A549 (cell line): ENCODE results near the gene WTAP. TPM values are rescaled to one million over a fixed set of nuclear protein-coding genes. Genes with fewer than 3 reads are reported as not detected.

Experiments
- ATAC-seq, 2 experiments: fragments of 200-7000 bp in 1 of 2; fragments of >200 bp in 1 of 2; cut with Nextera tagmentation in 1 of 2; cut with Tn5 transposase in 1 of 2; 3 replicates each; pipeline versions ENCODE4 v1.8.0 to v1.9.1; 2018 to 2020; ENCODE audit warnings: mild to moderate bottlenecking in 1 of 2, moderate library complexity in 1 of 2
- CTCF ChIA-PET: fragments of 300-600 bp; sonication (Branson Sonifier 250); formaldehyde crosslinking; extraction: SDS; loops from one replicate; lab custom pipeline; 2021; ENCODE audit warnings: antibody characterized with exemption, inconsistent platforms; lab: Yijun Ruan, JAX
- POLR2A ChIA-PET: fragments of 350-600 bp; formaldehyde crosslinking; extraction: SDS; loops from one replicate; lab custom pipeline; 2021; ENCODE audit warnings: antibody characterized with exemption, inconsistent platforms; lab: Yijun Ruan, JAX
- DNase-seq, 2 experiments: peaks; one replicate each; pipeline versions ENCODE4 v3.0.0 to v3.0.0-alpha.2; 2011 to 2016; ENCODE audit warnings: low read depth in 1 of 2, low spot score in 1 of 2
- FAIRE-seq: peaks from 2 replicates; lab custom pipeline; 2011; peaks lifted over from hg19 to GRCh38; lab: Jason Lieb, UNC
- H3K27ac ChIP-seq, 2 experiments: fragments of >200 bp; sonication (Bioruptor Twin); formaldehyde crosslinking; 3 replicates each; pipeline ENCODE4 v1.5.1; 2016 to 2017
- H3K4me1 ChIP-seq: fragments of >200 bp; sonication (Bioruptor Twin); formaldehyde crosslinking; 3 replicates; pipeline ENCODE4 v1.6.1; 2016
- H3K4me2 ChIP-seq: fragments of >200 bp; sonication (Bioruptor Twin); formaldehyde crosslinking; 3 replicates; pipeline ENCODE4 v1.6.1; 2016
- H3K4me3 ChIP-seq: fragments of >200 bp; sonication (Bioruptor Twin); formaldehyde crosslinking; 3 replicates; pipeline ENCODE4 v1.5.1; 2016
- H3K9me3 ChIP-seq: fragments of >200 bp; sonication (Bioruptor Twin); formaldehyde crosslinking; 3 replicates; pipeline ENCODE4 v1.6.1; 2016
- BHLHE40 ChIP-seq: IDR thresholded peaks from 2 replicates; pipeline ENCODE4 v1.6.1; 2012; ENCODE audit warnings: low read depth, low read length, inconsistent platforms
- CBX2 ChIP-seq: fragments of 200-600 bp; sonication (generic); IDR thresholded peaks from 2 replicates; pipeline ENCODE4 v1.6.1; 2016; ENCODE audit warnings: low read depth, mild to moderate bottlenecking, borderline replicate concordance
- CBX8 ChIP-seq: fragments of 200-600 bp; sonication (generic); IDR thresholded peaks from 2 replicates; pipeline ENCODE4 v1.6.1; 2016
- CEBPB ChIP-seq, 2 experiments: fragments of >200 bp in 1 of 2; sonication (Bioruptor Twin) in 1 of 2; formaldehyde crosslinking in 1 of 2; IDR thresholded peaks; 2 replicates each; pipeline ENCODE4 v1.6.1; 2012 to 2016
- CHD2 ChIP-seq: fragments of 150-350 bp; IDR thresholded peaks from 2 replicates; pipeline ENCODE4 v1.6.1; 2014; ENCODE audit warnings: low read length; ENCODE audit not compliant: partially characterized antibody
- EHF ChIP-seq: fragments of 250-450 bp; sonication (Bioruptor Pico); IDR thresholded peaks from 2 replicates; pipeline ENCODE4 v1.5.0; 2020; ENCODE audit warnings: mild to moderate bottlenecking
- EHMT2 ChIP-seq: fragments of 200-600 bp; sonication (generic); IDR thresholded peaks from 2 replicates; pipeline ENCODE4 v1.6.1; 2016; ENCODE audit warnings: antibody characterized with exemption, low read depth, mild to moderate bottlenecking, moderate library complexity
- EP300 ChIP-seq, 2 experiments: fragments of >200 bp; sonication (Bioruptor Twin); formaldehyde crosslinking; IDR thresholded peaks; 2 replicates in 1 of 2; 3 replicates in 1 of 2; pipeline ENCODE4 v1.6.1; 2016 to 2017
- ESRRA ChIP-seq: fragments of 150-350 bp; IDR thresholded peaks from 2 replicates; pipeline ENCODE4 v1.6.1; 2014; ENCODE audit warnings: mild to moderate bottlenecking, low read length, borderline replicate concordance
- GATA3 ChIP-seq: IDR thresholded peaks from 2 replicates; pipeline ENCODE4 v1.6.1; 2012; ENCODE audit warnings: borderline replicate concordance
- HDAC2 ChIP-seq: fragments of 200-600 bp; sonication (generic); IDR thresholded peaks from 2 replicates; pipeline ENCODE4 v1.6.1; 2016
- HEYL ChIP-seq: fragments of 250-450 bp; sonication (Bioruptor Pico); IDR thresholded peaks from 2 replicates; pipeline ENCODE4 v1.8.0; 2021; ENCODE audit warnings: mild to moderate bottlenecking, moderate library complexity
- HMGXB4 ChIP-seq: fragments of 250-450 bp; sonication (Bioruptor Pico); IDR thresholded peaks from 2 replicates; pipeline ENCODE4 v1.5.0; 2021; ENCODE audit warnings: mild to moderate bottlenecking, moderate library complexity, borderline replicate concordance
- HOXB13 ChIP-seq: fragments of 250-450 bp; sonication (Bioruptor Pico); IDR thresholded peaks from 2 replicates; pipeline ENCODE4 v1.5.0; 2020; ENCODE audit warnings: low read depth, mild to moderate bottlenecking, moderate library complexity
- JUN ChIP-seq, 2 experiments: fragments of >200 bp; sonication (Bioruptor Twin); formaldehyde crosslinking; IDR thresholded peaks; 2 replicates in 1 of 2; 3 replicates in 1 of 2; pipeline ENCODE4 v1.6.1; 2016 to 2017
- KDM1A ChIP-seq: fragments of 200-600 bp; sonication (generic); IDR thresholded peaks from 2 replicates; pipeline ENCODE4 v1.6.1; 2016; ENCODE audit warnings: low read depth, mild to moderate bottlenecking
- KDM5A ChIP-seq: fragments of 200-600 bp; sonication (generic); IDR thresholded peaks from 2 replicates; pipeline ENCODE4 v1.6.1; 2016; ENCODE audit warnings: antibody characterized with exemption, mild to moderate bottlenecking
- MAFK ChIP-seq: fragments of 450-650 bp; IDR thresholded peaks from 2 replicates; pipeline ENCODE4 v1.6.1; 2014; ENCODE audit not compliant: partially characterized antibody
- MYC ChIP-seq: IDR thresholded peaks from 2 replicates; pipeline ENCODE4 v1.6.1; 2012; ENCODE audit warnings: mild to moderate bottlenecking, inconsistent platforms, low read length, improper control_type of control experiment, borderline replicate concordance
- NR3C1 ChIP-seq: fragments of >200 bp; sonication (Bioruptor Twin); formaldehyde crosslinking; IDR thresholded peaks from 3 replicates; pipeline ENCODE4 v1.6.1; 2017
- PBX3 ChIP-seq: IDR thresholded peaks from 2 replicates; pipeline ENCODE4 v1.6.1; 2012
- PHF8 ChIP-seq: fragments of 200-600 bp; sonication (generic); IDR thresholded peaks from 2 replicates; pipeline ENCODE4 v1.6.1; 2016; ENCODE audit warnings: low read depth, mild to moderate bottlenecking, antibody characterized with exemption, moderate library complexity, borderline replicate concordance
- RAD21 ChIP-seq, 2 experiments: fragments of >200 bp in 1 of 2; sonication (Bioruptor Twin) in 1 of 2; formaldehyde crosslinking in 1 of 2; IDR thresholded peaks in 1 of 2; conservative IDR thresholded peaks in 1 of 2; 2 replicates in 1 of 2; 3 replicates in 1 of 2; pipeline ENCODE4 v1.6.1; 2012 to 2018; ENCODE audit warnings: inconsistent platforms in 1 of 2
- REST ChIP-seq: fragments of 200-600 bp; sonication (generic); IDR thresholded peaks from 2 replicates; pipeline ENCODE4 v1.6.1; 2016; ENCODE audit warnings: antibody characterized with exemption, mild to moderate bottlenecking, moderate library complexity
- RNF2 ChIP-seq: fragments of 200-600 bp; sonication (generic); IDR thresholded peaks from 2 replicates; pipeline ENCODE4 v1.6.1; 2016; ENCODE audit warnings: low read depth, mild to moderate bottlenecking, antibody characterized with exemption, moderate library complexity, borderline replicate concordance
- SREBF2 ChIP-seq: fragments of 450-650 bp; IDR thresholded peaks from 2 replicates; pipeline ENCODE4 v1.6.1; 2014; ENCODE audit warnings: mild to moderate bottlenecking, moderate library complexity
- ZSCAN20 ChIP-seq: fragments of 250-450 bp; sonication (Bioruptor Pico); IDR thresholded peaks from 2 replicates; pipeline ENCODE4 v1.8.0; 2022; ENCODE audit warnings: mild to moderate bottlenecking, moderate library complexity
- WGBS: methylation state at CpG from one replicate; pipeline ENCODE4 v1.1.6; 2017; ENCODE audit errors: missing lambda C conversion rate; 5-methylcytosine and 5-hydroxymethylcytosine counted together
- polyA plus RNA-seq, 4 experiments: library from polyadenylated mRNA; depleted of rRNA in 3 of 4; stranded (reverse); fragments of >200 nt; fragmentation: RNase III in 1 of 4; extraction: RNeasy Plus Mini Kit Qiagen cat#74134 plus additional on column Dnase treatment in 1 of 4; gene quantifications; 2 replicates in 3 of 4; 3 replicates in 1 of 4; pipeline ENCODE4 v1.2.3, GENCODE V29; 2011 to 2017

WTAP gene
- polyA plus RNA-seq, 2 of the 4 experiments (the other 2 are of a cell fraction): 42.4 to 53.2 TPM

- no peak for FAIRE-seq
- DNase-seq: no peak
- no peak for ATAC-seq
- WGBS: 71% methylated on average over 3 of the region's 3 CpGs
- TF ChIP-seq GATA3 (no peak), MYC (no peak), CHD2 (no peak), ESRRA (no peak), EHF (CRISPR knock-in tag) (no peak), SREBF2 (no peak), CEBPB (IDR thresholded peaks at IDR 0.05) (no peak), CBX2 (no peak), KDM1A (no peak), EHMT2 (no peak), JUN (IDR thresholded peaks at IDR 0.05) (no peak)
- Histone ChIP-seq H3K4me1 (peaks cover 15% of the 10 kb centered on the region), H3K9me3 (no peaks in the 10 kb centered on the region), H3K27ac (peak overlapping the region in 1 of 2 experiments; percentile 12; a peak in 1 of 6 replicates), H3K4me3 (no peak overlapping the region), H3K4me2 (peak overlapping the region; percentile 53)
- ChIA-PET CTCF (no interaction called here), POLR2A (no interaction called here)
These were observed 47.2 kb upstream of the WTAP start for GRCh38 chr6:159680104-159680503.

DNA sequence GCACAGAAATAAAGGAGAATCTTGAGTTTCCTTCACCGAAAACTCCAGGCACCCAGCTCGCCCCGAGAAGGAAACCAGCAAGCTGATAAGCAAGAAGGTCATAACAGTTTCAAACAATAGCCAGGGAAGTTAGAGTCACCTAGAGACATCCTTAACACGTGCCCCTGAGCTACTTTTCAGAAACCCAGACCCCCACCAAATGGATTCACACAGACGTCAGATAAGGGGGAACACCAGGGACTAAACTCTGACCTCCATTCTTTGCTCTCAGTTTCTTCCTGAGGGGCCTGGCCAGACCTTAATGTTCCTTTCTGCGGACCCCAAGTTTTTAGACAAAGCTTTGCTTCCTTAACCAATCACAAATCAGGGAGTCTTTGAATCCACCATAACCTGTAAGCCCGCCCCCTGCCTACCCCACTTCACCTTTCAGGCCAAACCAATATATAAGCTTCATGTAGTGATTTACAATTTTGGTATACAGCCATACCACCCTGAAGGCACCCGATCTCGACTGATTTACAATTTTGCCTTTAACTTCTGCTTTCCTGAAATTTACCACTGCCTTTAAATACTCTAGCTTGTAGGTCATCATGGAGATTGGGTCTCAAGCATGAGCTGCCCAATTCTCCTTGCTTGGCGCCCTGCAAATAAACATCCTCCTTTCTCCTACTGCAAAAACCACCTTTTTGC is 46.0 kb upstream of the WTAP start:
- no peak for FAIRE-seq
- TF ChIP-seq HEYL (CRISPR knock-in tag): no peak
- TF ChIP-seq NR3C1: no peak
- no peak for TF ChIP-seq ZSCAN20 (CRISPR knock-in tag)
- no peak for TF ChIP-seq HOXB13
- TF ChIP-seq CBX8: no peak
- TF ChIP-seq MAFK: no peak
- no peak for TF ChIP-seq SREBF2
- no peak for TF ChIP-seq RNF2
- TF ChIP-seq PHF8: no peak
- no peak for TF ChIP-seq PBX3
- no peak for TF ChIP-seq HDAC2
- TF ChIP-seq ESRRA: no peak
- TF ChIP-seq HMGXB4 (CRISPR knock-in tag): no peak
- Histone ChIP-seq H3K9me3 (no peaks in the 10 kb centered on the region), H3K27ac (no peak overlapping the region), H3K4me3 (no peak overlapping the region), H3K4me1 (peaks cover 15% of the 10 kb centered on the region), H3K4me2 (no peak overlapping the region)
- WGBS: 91% methylated on average over 10 of the region's 10 CpGs
- no peak for ATAC-seq
- DNase-seq: no peak
- ChIA-PET POLR2A (no interaction called here), CTCF (interaction anchor here (2.2 kb wide), 1 partner anchor 10 kb away, joined by 16 read pairs; no protein-coding TSS in a partner anchor)

- peaks cover 15% of the 10 kb centered on the region for H3K4me1 ChIP-seq
- ATAC-seq: no peak
- H3K27ac ChIP-seq: no peak overlapping the region
- H3K9me3 ChIP-seq: no peaks in the 10 kb centered on the region
- FAIRE-seq: no peak
- ChIA-PET POLR2A (no interaction called here), CTCF (interaction anchor here (0.9 to 2.2 kb wide), 3 partner anchors 9 to 852 kb away, joined by 3 to 16 read pairs (median 3); no protein-coding TSS in a partner anchor)
- no peak for DNase-seq
- 92% methylated on average over 3 of the region's 3 CpGs for WGBS
- no peak overlapping the region for H3K4me3 ChIP-seq
- no peak overlapping the region for H3K4me2 ChIP-seq
- TF ChIP-seq KDM5A (no peak), EP300 (IDR thresholded peaks at IDR 0.05) (no peak), PBX3 (no peak), REST (no peak), BHLHE40 (no peak), CBX8 (no peak), RAD21 (conservative IDR thresholded peaks at IDR 0.05 in 1 of 2, IDR thresholded peaks at IDR 0.05 in 1 of 2) (no peak), CBX2 (no peak), MYC (no peak)
These were observed 45.0 kb upstream of the WTAP start for GRCh38 chr6:159682295-159682694.
